ENCODE results near the gene ALG11.

ALG11 gene

GRCh38 chr13:51995677-51996551 is 16.3 kb upstream of the ALG11 start:
- DNase-seq, result no peak

GRCh38 chr13:51996641-51997040 is 15.6 kb upstream of the ALG11 start:
- no peak for DNase-seq

GRCh38 chr13:51997186-51997585 is 15.0 kb upstream of the ALG11 start:
- DNase-seq, result no peak

GRCh38 chr13:51997641-51998330 is 14.4 kb upstream of the ALG11 start:
- DNase-seq, result no peak

GRCh38 chr13:51998723-51999509 is 13.3 kb upstream of the ALG11 start:
- DNase-seq, result no peak

GRCh38 chr13:51999510-51999911 is 12.7 kb upstream of the ALG11 start:
- DNase-seq, result no peak

GRCh38 chr13:51999921-52000320 is 12.3 kb upstream of the ALG11 start:
- DNase-seq, result no peak

GRCh38 chr13:52001120-52001731 is 11.0 kb upstream of the ALG11 start:
- DNase-seq, result no peak

- no peak for DNase-seq
Observed at GRCh38 chr13:52002361-52002760, 9.8 kb upstream of the ALG11 start.

GRCh38 chr13:52003541-52003940 is 8.7 kb upstream of the ALG11 start:
- no peak for DNase-seq

GRCh38 chr13:52004511-52005170 is 7.6 kb upstream of the ALG11 start:
- no peak for DNase-seq

GRCh38 chr13:52005841-52006522 is 6.2 kb upstream of the ALG11 start:
- no peak for DNase-seq

GRCh38 chr13:52006523-52007245 is 5.5 kb upstream of the ALG11 start:
- no peak for DNase-seq

GRCh38 chr13:52009946-52010345 is 2.3 kb upstream of the ALG11 start:
- no peak for DNase-seq

- DNase-seq, result no peak
Observed at GRCh38 chr13:52010890-52011631, 1.1 kb upstream of the ALG11 start, which contains the start of gene ATP7B. TSS of gene ATP7B (minus strand) at chr13:52011450. CDS start at chr13:52011337, 113 bp downstream.

GRCh38 chr13:52012512-52012836 is 276 bp downstream of the ALG11 start:
- DNase-seq, result no peak

GRCh38 chr13:52016296-52016695 is 4.1 kb downstream of the ALG11 start:
- DNase-seq, result no peak

GRCh38 chr13:52020191-52020590 is 8.0 kb downstream of the ALG11 start:
- no peak for DNase-seq

GRCh38 chr13:52022356-52022755 is 10.2 kb downstream of the ALG11 start:
- no peak for DNase-seq

GRCh38 chr13:52024481-52024880 is 12.3 kb downstream of the ALG11 start, which contains the start of gene UTP14C:
TSS of gene UTP14C (plus strand) at chr13:52024691. CDS start at chr13:52028805, 4,114 bp downstream.
- DNase-seq, result no peak

All from right kidney (tissue), 1 donor.